K562 (cell line): Measurements from ENCODE around the gene PLA2G4D.

ENCODE experiments used
- FOXJ3 ChIP-seq: sonication (generic); formaldehyde crosslinking; IDR thresholded peaks from 2 replicates; pipeline ENCODE4 v1.4.0; 2020; ENCODE audit warnings: mild to moderate bottlenecking, missing genetic modification reagents
- TARDBP ChIP-seq: fragments of 450-650 bp; IDR thresholded peaks from 2 replicates; pipeline ENCODE4 v1.6.1; 2016
- ZNF274 ChIP-seq: IDR thresholded peaks from 2 replicates; pipeline ENCODE4 v1.6.1; 2011; ENCODE audit warnings: low read depth, mild to moderate bottlenecking, low read length, moderate library complexity, borderline replicate concordance

- TF ChIP-seq TARDBP = no peak
- no peak for TF ChIP-seq ZNF274
- no peak for TF ChIP-seq FOXJ3
Observed at GRCh38 chr15:42036112-42036905, 58.1 kb downstream of the PLA2G4D start.
